Germinal center (tissue), 1 donor: ENCODE data around the gene TGFB2.
"Not testable (repeated sequence)": the region's sequence is repeated elsewhere in the genome, so short reads cannot be mapped to it uniquely, and the experiment has no call there.

Source experiments
- DNase-seq: peaks from one replicate; pipeline ENCODE4 v3.0.0; 2012; ENCODE audit warnings: mixed read lengths, low spot score

TGFB2 gene

GRCh38 chr1:218344814-218345672 is at the start of gene TGFB2:
TSS of gene TGFB2 (plus strand) at chr1:218345336. CDS start at chr1:218346702, 1,366 bp downstream.
- peak; percentile 12 for DNase-seq

GRCh38 chr1:218296162-218296561 is 49.0 kb upstream of the TGFB2 start:
- no peak for DNase-seq

GRCh38 chr1:218297461-218297860 is 47.7 kb upstream of the TGFB2 start:
- DNase-seq: no peak

- DNase-seq: no peak
Measured at GRCh38 chr1:218297867-218298266, 47.3 kb upstream of the TGFB2 start.

GRCh38 chr1:218298398-218298797 is 46.7 kb upstream of the TGFB2 start:
- no peak for DNase-seq

- DNase-seq: no peak
Measured at GRCh38 chr1:218299416-218299815, 45.7 kb upstream of the TGFB2 start.

GRCh38 chr1:218301217-218301616 is 43.9 kb upstream of the TGFB2 start:
- no peak for DNase-seq

GRCh38 chr1:218302155-218302554 is 43.0 kb upstream of the TGFB2 start:
- no peak for DNase-seq

- no peak for DNase-seq
Measured at GRCh38 chr1:218303176-218303879, 41.8 kb upstream of the TGFB2 start.

GRCh38 chr1:218304281-218305039 is 40.7 kb upstream of the TGFB2 start:
- DNase-seq: no peak

GRCh38 chr1:218305472-218306064 is 39.6 kb upstream of the TGFB2 start:
- no peak for DNase-seq

GRCh38 chr1:218312509-218312908 is 32.6 kb upstream of the TGFB2 start:
- no peak for DNase-seq

- DNase-seq: no peak
Measured at GRCh38 chr1:218314316-218314715, 30.8 kb upstream of the TGFB2 start.

- DNase-seq: no peak
Measured at GRCh38 chr1:218315638-218316037, 29.5 kb upstream of the TGFB2 start.

- no peak for DNase-seq
Measured at GRCh38 chr1:218317061-218317460, 28.1 kb upstream of the TGFB2 start.

GRCh38 chr1:218320182-218320581 is 25.0 kb upstream of the TGFB2 start:
- not testable (repeated sequence) for DNase-seq

- no peak for DNase-seq
Measured at GRCh38 chr1:218322762-218323161, 22.4 kb upstream of the TGFB2 start.

- DNase-seq: no peak
Measured at GRCh38 chr1:218323568-218324225, 21.4 kb upstream of the TGFB2 start.

- no peak for DNase-seq
Measured at GRCh38 chr1:218324226-218324580, 20.9 kb upstream of the TGFB2 start.

- no peak for DNase-seq
Measured at GRCh38 chr1:218328769-218329168, 16.4 kb upstream of the TGFB2 start.

GRCh38 chr1:218330043-218330623 is 15.0 kb upstream of the TGFB2 start:
- peak; percentile 27 for DNase-seq
